Measurements from ENCODE around the gene NEK6.

- TF ChIP-seq POLR2A (IDR thresholded peaks at IDR 0.05): no peak
- no peak for TF ChIP-seq CTCF (IDR thresholded peaks at IDR 0.05)
- no peak for TF ChIP-seq EP300 (IDR thresholded peaks at IDR 0.05)
Observed at GRCh38 chr9:124274738-124275137, 17.0 kb downstream of the NEK6 start.
